Calu3 (cell line): ENCODE data around the gene ERN1. TPM values are rescaled to one million over a fixed set of nuclear protein-coding genes. Genes with fewer than 3 reads are reported as not detected.

Experiments
- BruUV-seq: library from RNA; stranded (reverse); fragments of 400-500 nt; replicated peaks from 2 replicates; lab custom pipeline; 2021; lab: Mats Ljungman, UMichigan
- CTCF ChIA-PET: fragments of 300-600 bp; sonication (Branson Sonifier 250); formaldehyde crosslinking; loops from one replicate; lab custom pipeline; 2022; ENCODE audit warnings: antibody characterized with exemption; lab: Charles Lee
- DNase-seq: peaks from one replicate; pipeline ENCODE4 v3.0.0; 2022
- H3K27ac Mint-ChIP-seq: one replicate; pipeline ENCODE4 v1.8.0; 2022; ENCODE audit warnings: mixed read lengths; ENCODE audit not compliant: unreplicated experiment
- H3K27me3 Mint-ChIP-seq: one replicate; pipeline ENCODE4 v1.8.0; 2022; ENCODE audit warnings: mixed read lengths; ENCODE audit not compliant: unreplicated experiment
- H3K36me3 Mint-ChIP-seq: one replicate; pipeline ENCODE4 v1.8.0; 2022; ENCODE audit warnings: mild to moderate bottlenecking, moderate library complexity, mixed read lengths; ENCODE audit not compliant: insufficient read depth, unreplicated experiment
- H3K4me1 Mint-ChIP-seq: one replicate; pipeline ENCODE4 v1.8.0; 2022; ENCODE audit warnings: mild to moderate bottlenecking, low read depth, mixed read lengths; ENCODE audit not compliant: unreplicated experiment
- H3K4me3 Mint-ChIP-seq: one replicate; pipeline ENCODE4 v1.8.0; 2022; ENCODE audit warnings: mild to moderate bottlenecking, low read depth, moderate library complexity, mixed read lengths; ENCODE audit not compliant: unreplicated experiment
- H3K9me3 Mint-ChIP-seq: one replicate; pipeline ENCODE4 v1.8.0; 2022; ENCODE audit warnings: low read depth, mixed read lengths; ENCODE audit not compliant: unreplicated experiment
- intact Hi-C: fragments of 100-400 bp; cut with micrococcal nuclease; formaldehyde crosslinking; loops from one replicate; pipeline ENCODE4 v1.10.0; 2022; ENCODE audit not compliant: unreplicated experiment
- total RNA-seq: library from RNA; stranded (reverse); gene quantifications from 2 replicates; pipeline ENCODE4 v1.2.3, GENCODE V29; 2022
- TF ChIP-seq, protein P1 (sequence below): fragments of 200-600 bp; IDR thresholded peaks from one replicate; pipeline ENCODE4 v1.8.0; 2022; ENCODE audit warnings: antibody characterized with exemption; ENCODE audit not compliant: unreplicated experiment

Gene ERN1
- total RNA-seq, 1 experiment from 2014 or later: 16.5 TPM

DNA sequence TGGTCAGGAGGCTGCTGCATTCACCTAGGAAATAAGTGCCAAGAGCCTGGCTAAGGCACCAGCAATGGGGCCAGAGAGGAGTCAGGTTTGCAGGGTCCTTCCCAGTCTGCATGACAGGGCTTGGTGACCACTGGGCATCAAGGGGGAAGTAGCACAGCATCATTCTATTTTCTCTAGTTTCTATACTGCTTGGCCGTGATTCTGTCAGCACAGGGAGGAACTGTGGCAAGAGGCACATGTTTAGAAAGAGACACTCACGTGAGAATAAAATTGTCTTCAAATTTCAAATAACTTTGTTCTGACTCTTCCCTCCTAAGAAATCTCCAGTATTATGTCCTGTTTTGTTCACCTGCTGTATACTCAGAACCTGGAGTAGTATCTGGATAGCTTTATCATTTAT, 37.8 kb downstream of the ERN1 start:
- CTCF ChIA-PET: no interaction called here
- TF ChIP-seq, protein P1, sequence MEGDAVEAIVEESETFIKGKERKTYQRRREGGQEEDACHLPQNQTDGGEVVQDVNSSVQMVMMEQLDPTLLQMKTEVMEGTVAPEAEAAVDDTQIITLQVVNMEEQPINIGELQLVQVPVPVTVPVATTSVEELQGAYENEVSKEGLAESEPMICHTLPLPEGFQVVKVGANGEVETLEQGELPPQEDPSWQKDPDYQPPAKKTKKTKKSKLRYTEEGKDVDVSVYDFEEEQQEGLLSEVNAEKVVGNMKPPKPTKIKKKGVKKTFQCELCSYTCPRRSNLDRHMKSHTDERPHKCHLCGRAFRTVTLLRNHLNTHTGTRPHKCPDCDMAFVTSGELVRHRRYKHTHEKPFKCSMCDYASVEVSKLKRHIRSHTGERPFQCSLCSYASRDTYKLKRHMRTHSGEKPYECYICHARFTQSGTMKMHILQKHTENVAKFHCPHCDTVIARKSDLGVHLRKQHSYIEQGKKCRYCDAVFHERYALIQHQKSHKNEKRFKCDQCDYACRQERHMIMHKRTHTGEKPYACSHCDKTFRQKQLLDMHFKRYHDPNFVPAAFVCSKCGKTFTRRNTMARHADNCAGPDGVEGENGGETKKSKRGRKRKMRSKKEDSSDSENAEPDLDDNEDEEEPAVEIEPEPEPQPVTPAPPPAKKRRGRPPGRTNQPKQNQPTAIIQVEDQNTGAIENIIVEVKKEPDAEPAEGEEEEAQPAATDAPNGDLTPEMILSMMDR: no peak
- no TSS peak for BruUV-seq
- DNase-seq: no peak
- no peak overlapping the region for H3K27ac Mint-ChIP-seq
- H3K4me3 Mint-ChIP-seq: no peak overlapping the region
- H3K9me3 Mint-ChIP-seq: no peaks in the 10 kb centered on the region
- H3K36me3 Mint-ChIP-seq: peaks cover 14% of the 10 kb centered on the region
- H3K4me1 Mint-ChIP-seq: peaks cover 24% of the 10 kb centered on the region
- intact Hi-C loops: no loop called here
- no peaks in the 10 kb centered on the region for H3K27me3 Mint-ChIP-seq

DNA sequence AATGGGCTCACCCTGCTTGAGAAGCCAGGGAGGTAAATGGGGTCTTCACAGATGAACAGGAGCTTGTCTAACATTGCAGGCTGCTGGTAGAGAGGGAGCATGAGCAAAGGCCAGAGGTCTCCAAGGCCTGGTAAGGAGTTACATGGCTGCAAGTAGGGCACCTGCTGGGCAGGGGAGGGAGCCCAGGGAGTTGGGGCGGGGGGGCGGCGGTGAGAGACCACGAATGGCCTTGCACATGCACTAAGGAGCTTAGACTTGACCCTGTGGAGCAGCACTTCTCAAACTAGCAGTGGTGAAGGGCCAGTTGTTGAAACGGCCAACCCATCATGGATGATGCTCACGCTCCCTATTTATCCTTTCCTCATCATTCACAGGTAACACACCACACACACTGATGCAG, 38.4 kb downstream of the ERN1 start:
- Mint-ChIP-seq H3K4me3 (no peak overlapping the region), H3K4me1 (peaks cover 28% of the 10 kb centered on the region), H3K9me3 (no peaks in the 10 kb centered on the region), H3K36me3 (peaks cover 11% of the 10 kb centered on the region), H3K27me3 (no peaks in the 10 kb centered on the region), H3K27ac (no peak overlapping the region)
- no TSS peak for BruUV-seq
- no peak for DNase-seq
- intact Hi-C loops: no loop called here
- CTCF ChIA-PET: no interaction called here
- TF ChIP-seq, protein P1: no peak

DNA sequence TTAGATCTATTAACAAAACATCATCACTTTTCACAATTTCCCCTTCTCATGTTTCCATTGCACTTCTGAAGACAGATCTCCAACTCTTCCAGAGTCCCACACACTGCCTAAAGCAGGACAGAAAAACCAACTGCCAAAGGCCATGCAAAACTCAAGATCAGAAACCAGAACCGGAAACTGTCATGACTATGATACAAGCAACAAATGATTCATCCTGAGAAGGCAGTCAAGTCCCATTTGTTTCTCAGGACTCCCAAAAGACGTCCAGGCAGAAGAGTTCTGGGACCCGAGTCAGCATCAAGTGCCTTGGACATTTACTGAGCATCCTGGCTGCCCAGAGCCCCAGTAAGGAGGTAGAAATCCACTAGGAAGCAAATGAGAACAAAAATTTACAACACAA, 38.8 kb downstream of the ERN1 start:
- DNase-seq: no peak
- peaks cover 11% of the 10 kb centered on the region for H3K36me3 Mint-ChIP-seq
- no peak overlapping the region for H3K27ac Mint-ChIP-seq
- H3K27me3 Mint-ChIP-seq: no peaks in the 10 kb centered on the region
- TF ChIP-seq, protein P1: no peak
- CTCF ChIA-PET: no interaction called here
- H3K9me3 Mint-ChIP-seq: no peaks in the 10 kb centered on the region
- H3K4me1 Mint-ChIP-seq: peaks cover 26% of the 10 kb centered on the region
- no peak overlapping the region for H3K4me3 Mint-ChIP-seq
- intact Hi-C loops: no loop called here
- no TSS peak for BruUV-seq

DNA sequence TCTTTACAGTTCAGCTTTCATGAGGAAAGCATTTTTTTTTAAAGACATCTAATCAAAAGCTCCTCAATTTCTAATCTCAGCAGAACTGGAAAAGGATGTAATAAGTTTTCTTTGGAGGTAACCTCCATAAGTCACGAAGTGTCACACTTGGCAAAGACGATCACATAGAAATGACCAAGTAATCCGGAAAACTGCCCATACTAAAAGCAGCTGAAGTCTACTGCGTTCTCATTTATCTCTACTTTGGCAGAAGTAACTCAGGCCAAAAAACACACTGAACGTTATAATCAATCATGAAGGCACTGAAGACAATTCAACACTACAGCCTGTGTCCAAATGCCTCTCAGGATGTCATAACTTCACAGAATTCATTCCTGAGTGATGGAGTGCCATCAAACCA, 39.8 kb downstream of the ERN1 start:
- CTCF ChIA-PET: no interaction called here
- Mint-ChIP-seq H3K9me3 (no peaks in the 10 kb centered on the region), H3K4me3 (no peak overlapping the region), H3K4me1 (peaks cover 17% of the 10 kb centered on the region), H3K27me3 (no peaks in the 10 kb centered on the region), H3K36me3 (peaks cover 5% of the 10 kb centered on the region), H3K27ac (no peak overlapping the region)
- DNase-seq: no peak
- no TSS peak for BruUV-seq
- TF ChIP-seq, protein P1: no peak
- intact Hi-C loops: no loop called here
